ENCODE data around the gene TEDC1. TPM values are rescaled to one million over a fixed set of nuclear protein-coding genes. Genes with fewer than 3 reads are reported as not detected.
"Not testable (repeated sequence)": the region's sequence is repeated elsewhere in the genome, so short reads cannot be mapped to it uniquely, and the experiment has no call there.

The TEDC1 gene
- total RNA-seq, 1 donor from 2014 or later: 13.6 TPM

DNA sequence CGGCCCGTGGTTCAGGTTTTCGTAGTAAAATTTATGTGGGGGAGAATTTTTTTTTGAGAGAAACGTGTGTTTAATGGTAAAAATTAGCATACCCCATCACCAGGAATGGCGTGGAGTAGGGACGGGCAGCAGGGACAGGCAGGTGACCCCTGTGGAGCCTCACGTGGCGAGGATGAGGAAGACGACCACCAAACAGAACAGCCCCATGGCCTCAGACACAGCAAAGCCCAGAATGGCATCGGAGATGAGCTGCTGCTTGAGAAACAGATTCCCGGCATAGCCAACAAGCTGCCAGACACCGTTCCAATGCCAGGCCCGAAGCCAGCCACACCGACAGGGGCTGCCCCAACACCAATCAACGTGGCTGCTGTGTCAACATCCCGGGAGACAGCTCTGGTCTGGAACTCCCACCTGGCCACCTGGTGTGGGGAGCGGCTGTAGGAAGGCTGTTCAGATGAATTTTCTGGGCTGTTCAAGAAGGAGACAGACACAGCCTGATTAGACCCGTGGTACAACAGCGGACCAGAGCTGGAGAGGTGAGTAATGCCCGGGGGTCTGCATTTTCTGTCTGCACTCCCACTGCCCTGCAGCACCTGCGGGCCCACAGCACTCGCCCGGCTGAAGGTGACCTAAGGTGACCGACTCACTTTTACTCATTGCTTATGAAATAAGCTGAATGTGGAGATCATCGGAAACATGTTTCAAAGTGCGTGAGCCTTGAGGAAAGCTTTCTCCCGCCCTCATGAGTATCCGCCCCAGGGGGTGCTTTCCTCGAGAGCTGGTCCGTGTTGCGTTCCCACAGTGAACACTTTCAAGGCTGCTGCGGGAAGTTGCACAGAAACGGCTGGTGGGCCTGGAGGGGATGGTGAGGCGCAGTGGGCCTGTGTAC, 45.9 kb downstream of the TEDC1 start:
- Mint-ChIP-seq H3K9me3 (peaks cover 6% of the 10 kb centered on the region), H3K4me1 (no peaks in the 10 kb centered on the region), H3K27ac (no peak overlapping the region), H3K36me3 (no peaks in the 10 kb centered on the region), H3K4me3 (no peak overlapping the region), H3K27me3 (ENCODE audit: low read depth) (peaks cover 28% of the 10 kb centered on the region)
- DNase-seq (ENCODE audit: low spot score in 2 of 2, unreplicated experiment in 2 of 2): no peak
- TF ChIP-seq, protein P1, sequence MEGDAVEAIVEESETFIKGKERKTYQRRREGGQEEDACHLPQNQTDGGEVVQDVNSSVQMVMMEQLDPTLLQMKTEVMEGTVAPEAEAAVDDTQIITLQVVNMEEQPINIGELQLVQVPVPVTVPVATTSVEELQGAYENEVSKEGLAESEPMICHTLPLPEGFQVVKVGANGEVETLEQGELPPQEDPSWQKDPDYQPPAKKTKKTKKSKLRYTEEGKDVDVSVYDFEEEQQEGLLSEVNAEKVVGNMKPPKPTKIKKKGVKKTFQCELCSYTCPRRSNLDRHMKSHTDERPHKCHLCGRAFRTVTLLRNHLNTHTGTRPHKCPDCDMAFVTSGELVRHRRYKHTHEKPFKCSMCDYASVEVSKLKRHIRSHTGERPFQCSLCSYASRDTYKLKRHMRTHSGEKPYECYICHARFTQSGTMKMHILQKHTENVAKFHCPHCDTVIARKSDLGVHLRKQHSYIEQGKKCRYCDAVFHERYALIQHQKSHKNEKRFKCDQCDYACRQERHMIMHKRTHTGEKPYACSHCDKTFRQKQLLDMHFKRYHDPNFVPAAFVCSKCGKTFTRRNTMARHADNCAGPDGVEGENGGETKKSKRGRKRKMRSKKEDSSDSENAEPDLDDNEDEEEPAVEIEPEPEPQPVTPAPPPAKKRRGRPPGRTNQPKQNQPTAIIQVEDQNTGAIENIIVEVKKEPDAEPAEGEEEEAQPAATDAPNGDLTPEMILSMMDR (IDR thresholded peaks at IDR 0.05; ENCODE audit: unreplicated experiment): no peak

DNA sequence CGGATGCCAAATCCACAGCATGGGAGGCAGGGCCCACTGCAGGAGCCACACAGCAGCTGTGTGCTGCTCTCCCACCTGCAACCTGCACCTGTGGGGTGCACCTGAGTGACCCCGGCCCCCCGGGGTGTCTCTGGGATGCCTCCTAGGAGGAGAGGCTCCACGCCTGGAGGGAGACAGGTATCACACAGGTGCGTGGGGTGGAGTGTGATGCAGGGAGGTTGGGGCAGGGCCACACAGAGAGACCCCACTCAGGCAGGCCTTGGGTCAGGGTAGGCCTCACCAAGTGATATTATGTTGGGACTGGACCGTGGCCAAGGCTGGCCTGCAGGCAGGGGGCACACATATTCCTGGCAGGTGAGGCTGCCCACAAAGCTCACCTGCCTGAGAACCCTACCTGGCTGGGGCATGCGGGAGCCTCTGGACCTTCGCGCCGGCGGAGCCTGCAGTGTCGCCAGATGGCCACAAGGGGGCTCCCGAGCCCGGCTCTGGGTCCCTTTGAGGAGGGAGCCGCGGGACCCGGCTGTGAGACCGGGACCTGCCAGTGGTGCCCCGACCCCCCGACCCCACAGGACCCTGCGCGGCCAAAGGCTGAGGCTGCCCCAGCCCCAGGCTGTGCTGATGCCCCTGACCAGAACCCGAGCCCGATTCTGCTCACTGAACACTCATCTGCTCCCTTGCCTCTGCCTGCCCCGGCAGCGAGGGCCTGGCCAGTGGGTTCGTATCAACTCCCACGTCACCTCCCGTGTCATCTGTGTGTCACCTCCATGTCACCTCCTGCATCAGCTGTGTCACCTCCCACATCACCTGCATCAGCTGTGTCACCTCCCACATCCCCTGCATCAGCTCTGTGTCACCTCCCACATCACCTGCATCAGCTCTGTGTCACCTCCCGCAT, 46.8 kb downstream of the TEDC1 start:
- peaks cover 11% of the 10 kb centered on the region for H3K9me3 Mint-ChIP-seq
- H3K27me3 Mint-ChIP-seq (ENCODE audit: low read depth): peaks cover 22% of the 10 kb centered on the region
- no peaks in the 10 kb centered on the region for H3K36me3 Mint-ChIP-seq
- H3K4me3 Mint-ChIP-seq: no peak overlapping the region
- TF ChIP-seq, protein P1 (IDR thresholded peaks at IDR 0.05; ENCODE audit: unreplicated experiment): peak; percentile 96
- no peaks in the 10 kb centered on the region for H3K4me1 Mint-ChIP-seq
- DNase-seq (ENCODE audit: low spot score in 2 of 2, unreplicated experiment in 2 of 2): peak in 1 of 2 experiments; percentile 58
- no peak overlapping the region for H3K27ac Mint-ChIP-seq

DNA sequence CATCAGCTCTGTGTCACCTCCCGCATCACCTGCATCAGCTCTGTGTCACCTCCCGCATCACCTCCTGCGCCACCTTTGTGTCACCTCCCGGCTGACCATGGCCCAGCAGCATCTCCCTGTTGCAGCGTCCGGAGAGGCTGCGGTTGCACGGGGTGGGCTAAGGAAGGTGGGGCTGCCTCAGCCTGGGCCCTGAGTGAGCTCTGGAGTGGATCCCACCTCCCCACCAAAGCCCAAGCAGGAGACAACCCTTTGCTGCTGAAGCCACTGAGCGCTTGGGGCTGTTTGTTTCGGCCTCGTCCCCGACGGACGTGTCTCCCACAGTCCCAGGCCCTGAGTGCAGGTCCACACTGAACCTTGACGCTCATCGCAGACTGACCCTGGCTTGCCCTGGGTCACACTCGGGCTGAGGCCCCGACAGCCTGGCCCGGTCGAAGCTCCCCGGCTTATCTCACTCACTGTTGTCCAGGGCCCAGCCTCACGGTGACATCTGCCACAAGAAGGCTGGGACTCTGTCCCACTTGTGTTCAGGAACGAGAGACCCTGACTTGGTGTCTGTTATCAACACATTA, 47.5 kb downstream of the TEDC1 start:
- no peak for DNase-seq (ENCODE audit: low spot score in 2 of 2, unreplicated experiment in 2 of 2)
- H3K9me3 Mint-ChIP-seq: peaks cover 18% of the 10 kb centered on the region
- TF ChIP-seq, protein P1 (IDR thresholded peaks at IDR 0.05; ENCODE audit: unreplicated experiment): no peak
- no peak overlapping the region for H3K4me3 Mint-ChIP-seq
- H3K4me1 Mint-ChIP-seq: no peaks in the 10 kb centered on the region
- H3K27ac Mint-ChIP-seq: no peak overlapping the region
- peaks cover 19% of the 10 kb centered on the region for H3K27me3 Mint-ChIP-seq (ENCODE audit: low read depth)
- no peaks in the 10 kb centered on the region for H3K36me3 Mint-ChIP-seq

DNA sequence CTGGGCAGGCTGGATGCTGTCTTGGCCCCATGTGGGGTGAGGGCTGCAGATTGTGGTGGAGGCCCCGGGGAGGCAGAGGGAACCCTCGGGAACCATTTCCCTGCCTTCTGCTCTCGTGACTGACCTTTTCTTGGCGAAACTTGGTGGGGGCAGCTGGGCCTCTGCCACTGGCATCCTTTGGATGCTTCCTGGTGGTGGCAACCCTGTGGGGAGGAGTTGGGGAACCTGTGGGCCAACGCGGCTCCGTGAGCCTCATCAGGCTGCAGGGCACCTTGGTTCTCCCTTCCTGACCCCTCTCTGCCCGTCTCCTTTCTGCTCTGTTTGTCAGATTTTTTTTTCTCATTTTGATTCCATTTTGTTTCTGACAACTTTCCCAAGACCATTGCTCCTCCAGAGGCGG, 49.8 kb downstream of the TEDC1 start:
- Mint-ChIP-seq H3K27me3 (ENCODE audit: low read depth) (peaks cover 9% of the 10 kb centered on the region), H3K27ac (no peak overlapping the region), H3K4me3 (no peak overlapping the region), H3K4me1 (no peaks in the 10 kb centered on the region), H3K9me3 (peaks cover 32% of the 10 kb centered on the region), H3K36me3 (no peaks in the 10 kb centered on the region)
- DNase-seq (ENCODE audit: low spot score in 2 of 2, unreplicated experiment in 2 of 2): no peak
- TF ChIP-seq, protein P1 (IDR thresholded peaks at IDR 0.05; ENCODE audit: unreplicated experiment): no peak

DNA sequence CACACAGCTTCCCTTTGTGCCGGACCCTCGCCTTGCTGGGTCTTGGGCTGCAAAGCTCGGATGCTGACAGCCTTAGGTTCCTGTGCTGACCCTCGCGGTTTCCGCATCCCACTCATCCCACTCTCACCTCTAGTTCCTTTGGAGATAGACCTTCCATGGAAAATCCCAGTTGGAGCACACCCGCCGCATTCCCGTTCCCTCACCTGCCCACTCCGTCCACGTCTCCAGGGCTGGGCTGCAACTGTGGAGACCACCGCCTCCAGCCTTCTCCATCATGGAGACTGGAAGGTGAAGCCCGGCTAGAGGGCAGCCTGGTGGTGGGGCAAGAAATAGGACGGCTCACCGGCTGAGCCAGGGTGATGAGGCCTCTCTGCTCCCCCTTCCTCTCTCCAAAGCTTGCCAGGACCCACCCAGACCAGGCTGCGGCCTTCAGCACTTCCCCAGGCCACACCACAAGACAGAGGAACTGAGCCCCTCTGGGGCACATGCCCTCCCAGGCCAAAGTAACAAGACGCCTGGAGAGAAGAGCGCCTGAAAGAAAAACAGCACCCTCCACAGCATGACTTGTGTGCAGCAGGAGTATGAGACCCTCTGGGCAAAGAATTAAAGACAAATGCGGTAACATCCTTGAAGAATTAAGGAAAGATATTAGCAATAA, 50.3 kb downstream of the TEDC1 start:
- DNase-seq (ENCODE audit: low spot score in 2 of 2, unreplicated experiment in 2 of 2): no peak
- Mint-ChIP-seq H3K27ac (no peak overlapping the region), H3K4me1 (no peaks in the 10 kb centered on the region), H3K4me3 (no peak overlapping the region), H3K9me3 (peaks cover 32% of the 10 kb centered on the region), H3K36me3 (no peaks in the 10 kb centered on the region), H3K27me3 (ENCODE audit: low read depth) (peaks cover 6% of the 10 kb centered on the region)
- TF ChIP-seq, protein P1 (IDR thresholded peaks at IDR 0.05; ENCODE audit: unreplicated experiment): no peak

DNA sequence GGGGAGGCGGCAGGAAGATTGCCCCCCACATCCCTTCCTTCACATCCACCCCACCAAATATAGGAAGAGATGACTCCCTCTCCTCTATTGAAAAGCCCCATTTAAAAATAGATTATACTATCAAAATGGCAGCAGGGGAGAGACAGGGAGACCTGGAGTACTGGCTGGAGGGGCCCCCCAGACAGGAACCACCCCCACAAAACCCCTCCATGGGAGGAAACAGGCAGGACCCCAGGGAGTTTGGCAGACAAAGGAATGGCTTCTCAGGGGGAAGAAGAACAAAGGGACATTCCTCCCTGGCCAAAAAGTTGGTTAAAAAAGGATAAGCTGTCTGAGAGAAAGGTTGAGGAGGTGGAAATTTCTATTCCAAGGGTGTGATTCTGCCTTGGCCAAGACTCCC, 54.6 kb downstream of the TEDC1 start:
- not testable (repeated sequence) for DNase-seq (ENCODE audit: low spot score in 2 of 2, unreplicated experiment in 2 of 2); H3K4me1 Mint-ChIP-seq; H3K27ac Mint-ChIP-seq; H3K36me3 Mint-ChIP-seq; H3K4me3 Mint-ChIP-seq; H3K27me3 Mint-ChIP-seq (ENCODE audit: low read depth)
- H3K9me3 Mint-ChIP-seq: peaks cover 51% of the 10 kb centered on the region

DNA sequence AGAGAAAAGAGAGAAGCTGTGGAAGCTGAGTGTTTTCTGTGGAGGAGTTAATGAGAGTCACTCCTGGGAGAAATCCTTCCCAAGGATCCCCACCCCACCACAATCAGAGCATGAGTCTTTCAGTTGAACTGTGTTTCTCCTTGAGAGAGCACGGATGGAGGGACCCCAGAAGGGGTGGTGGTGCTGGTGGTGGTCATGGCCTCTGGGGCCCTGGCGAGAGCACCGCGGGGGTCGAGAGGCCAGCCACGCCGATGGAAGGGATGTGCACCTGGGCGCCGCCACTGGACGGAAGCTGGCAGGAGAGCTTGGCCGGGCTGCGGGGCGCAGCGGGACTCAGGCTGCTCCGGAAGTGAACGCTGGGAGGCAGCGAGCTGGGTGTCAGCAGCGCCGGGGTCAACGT, 55.4 kb downstream of the TEDC1 start:
- H3K4me1 Mint-ChIP-seq; H3K4me3 Mint-ChIP-seq; H3K27ac Mint-ChIP-seq; H3K27me3 Mint-ChIP-seq (ENCODE audit: low read depth); H3K36me3 Mint-ChIP-seq; DNase-seq (ENCODE audit: low spot score in 2 of 2, unreplicated experiment in 2 of 2): not testable (repeated sequence)
- H3K9me3 Mint-ChIP-seq: peaks cover 50% of the 10 kb centered on the region

DNA sequence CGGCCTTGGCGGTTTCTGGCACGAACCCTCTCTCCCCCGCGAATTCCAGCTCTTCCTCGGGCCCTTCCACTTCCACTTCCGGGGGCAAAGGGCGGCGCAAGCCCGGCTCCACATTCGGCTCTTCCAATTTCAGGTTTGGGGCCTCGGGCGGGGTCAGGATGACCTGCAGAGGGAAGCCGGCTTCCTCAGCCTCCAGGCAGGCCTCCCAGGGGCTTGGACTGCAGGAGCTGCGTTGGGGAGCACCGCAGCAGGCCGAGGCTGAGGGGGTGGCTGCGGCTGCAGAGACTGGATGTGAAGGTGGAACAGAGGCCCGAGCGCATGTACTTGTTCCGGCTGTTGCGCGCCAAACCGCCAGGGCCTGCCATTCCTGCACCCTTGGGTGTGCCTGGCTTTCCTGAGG, 56.0 kb downstream of the TEDC1 start:
- DNase-seq (ENCODE audit: low spot score in 2 of 2, unreplicated experiment in 2 of 2); H3K4me1 Mint-ChIP-seq; H3K27me3 Mint-ChIP-seq (ENCODE audit: low read depth); H3K4me3 Mint-ChIP-seq; H3K27ac Mint-ChIP-seq; H3K36me3 Mint-ChIP-seq: not testable (repeated sequence)
- H3K9me3 Mint-ChIP-seq: peaks cover 48% of the 10 kb centered on the region
